ENCODE data around the gene FADS2.
A peak's percentile ranks its signal among the peaks of the same experiment; 100 is the strongest.

Gene FADS2

GRCh38 chr11:61815790-61816735 lies 12.0 kb upstream of the FADS2 start:
- H3K27me3 ChIP-seq: no peaks in the 10 kb centered on the region
- no peaks in the 10 kb centered on the region for H3K9me3 ChIP-seq
- peak overlapping the region; percentile 81 for H3K4me3 ChIP-seq (ENCODE audit: low read depth, low read length)
- H3K36me3 ChIP-seq: peaks cover 29% of the 10 kb centered on the region
- peak; percentile 58 for DNase-seq
- H3K4me1 ChIP-seq: no peaks in the 10 kb centered on the region
- TF ChIP-seq CTCF (IDR thresholded peaks at IDR 0.05; ENCODE audit: low read depth, low read length): no peak

GRCh38 chr11:61816736-61817455 lies 11.2 kb upstream of the FADS2 start, which contains the start of gene FADS1:
TSS of gene FADS1 (minus strand) at chr11:61817003. CDS start at chr11:61816929, 74 bp downstream.
- Histone ChIP-seq H3K4me1 (no peaks in the 10 kb centered on the region), H3K36me3 (peaks cover 21% of the 10 kb centered on the region), H3K27me3 (no peaks in the 10 kb centered on the region), H3K9me3 (no peaks in the 10 kb centered on the region), H3K4me3 (ENCODE audit: low read depth, low read length) (peak within 1 kb of the TSS; percentile 81)
- peak; percentile 96 for DNase-seq
- peak; percentile 46 for TF ChIP-seq CTCF (IDR thresholded peaks at IDR 0.05; ENCODE audit: low read depth, low read length)

DNA sequence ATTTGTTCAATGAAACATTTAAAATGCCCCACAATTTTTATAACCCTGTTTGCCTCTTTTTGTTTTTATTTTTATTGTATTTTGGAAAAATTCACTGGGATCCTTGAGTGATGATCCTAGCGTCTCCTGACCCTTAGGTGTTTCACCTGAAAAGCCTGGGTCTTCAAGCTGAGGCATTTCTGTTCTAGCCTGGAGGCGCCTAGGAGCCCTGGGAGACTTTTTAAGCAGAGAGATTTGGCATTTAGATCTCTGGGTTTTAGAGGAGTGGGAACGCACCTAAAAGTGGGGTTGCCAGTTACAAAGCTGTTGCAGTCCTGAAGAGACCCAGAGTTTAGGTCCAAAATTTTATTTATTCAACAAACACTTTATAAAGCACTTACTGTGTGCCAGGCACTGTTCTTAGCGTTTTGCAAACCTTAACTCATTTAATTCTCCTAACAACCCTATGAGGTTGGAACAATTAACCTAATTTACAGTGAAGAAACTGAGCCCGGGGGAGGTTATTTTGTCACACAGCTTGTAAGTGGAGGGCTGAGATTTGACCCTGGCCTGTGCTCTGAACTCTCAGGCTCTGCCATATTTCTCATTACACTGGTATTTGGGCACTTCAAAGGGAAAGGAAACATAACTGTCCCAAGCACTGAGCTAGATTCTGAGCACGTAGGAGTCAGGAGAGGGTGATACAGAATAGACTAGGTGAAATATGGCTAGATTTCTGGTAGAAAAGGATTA lies 10.5 kb upstream of the FADS2 start:
- DNase-seq: no peak
- Histone ChIP-seq H3K27me3 (no peaks in the 10 kb centered on the region), H3K4me3 (ENCODE audit: low read depth, low read length) (peak overlapping the region; percentile 55), H3K36me3 (peaks cover 14% of the 10 kb centered on the region), H3K4me1 (no peaks in the 10 kb centered on the region), H3K9me3 (no peaks in the 10 kb centered on the region)
- TF ChIP-seq CTCF (IDR thresholded peaks at IDR 0.05; ENCODE audit: low read depth, low read length): no peak

GRCh38 chr11:61820174-61820573 lies 7.9 kb upstream of the FADS2 start:
- DNase-seq: no peak
- Histone ChIP-seq H3K27me3 (no peaks in the 10 kb centered on the region), H3K36me3 (no peaks in the 10 kb centered on the region), H3K4me3 (ENCODE audit: low read depth, low read length) (no peak overlapping the region), H3K9me3 (no peaks in the 10 kb centered on the region), H3K4me1 (no peaks in the 10 kb centered on the region)
- no peak for TF ChIP-seq CTCF (IDR thresholded peaks at IDR 0.05; ENCODE audit: low read depth, low read length)

GRCh38 chr11:61826930-61827570 lies 1.1 kb upstream of the FADS2 start:
- Histone ChIP-seq H3K27me3 (no peaks in the 10 kb centered on the region), H3K36me3 (no peaks in the 10 kb centered on the region), H3K4me3 (ENCODE audit: low read depth, low read length) (peak overlapping the region; percentile 85), H3K9me3 (no peaks in the 10 kb centered on the region), H3K4me1 (no peaks in the 10 kb centered on the region)
- TF ChIP-seq CTCF (IDR thresholded peaks at IDR 0.05; ENCODE audit: low read depth, low read length): no peak
- DNase-seq: no peak
